H1 (cell line): ENCODE measurements around the gene INPP4A.

Experiments used
- RAD21 ChIP-seq, 2 experiments: IDR thresholded peaks in 1 of 2; conservative IDR thresholded peaks in 1 of 2; 2 replicates each; pipeline ENCODE4 v1.6.1; 2011; ENCODE audit warnings: low read depth in 2 of 2, low read length in 2 of 2, improper control_type of control experiment in 1 of 2, inconsistent platforms in 1 of 2, mild to moderate bottlenecking in 1 of 2, moderate library complexity in 1 of 2
- YY1 ChIP-seq: IDR thresholded peaks from 2 replicates; pipeline ENCODE4 v1.6.1; 2011; ENCODE audit warnings: low read depth, mild to moderate bottlenecking, low read length
- TF ChIP-seq, protein P1 (sequence below): IDR thresholded peaks from 2 replicates; pipeline ENCODE4 v1.6.1; 2012; ENCODE audit warnings: inconsistent platforms
- TF ChIP-seq, protein P2 (sequence below), 3 experiments: IDR thresholded peaks; 1 replicate in 2 of 3; 2 replicates in 1 of 3; pipeline versions ENCODE4 v1.5.1 to v1.6.1; 2011; ENCODE audit warnings: low read length in 3 of 3, mild to moderate bottlenecking in 3 of 3, inconsistent platforms in 2 of 3, low read depth in 1 of 3, moderate library complexity in 1 of 3; ENCODE audit not compliant: insufficient read depth in 1 of 3; ENCODE audit errors: control extremely low read depth in 1 of 3

DNA sequence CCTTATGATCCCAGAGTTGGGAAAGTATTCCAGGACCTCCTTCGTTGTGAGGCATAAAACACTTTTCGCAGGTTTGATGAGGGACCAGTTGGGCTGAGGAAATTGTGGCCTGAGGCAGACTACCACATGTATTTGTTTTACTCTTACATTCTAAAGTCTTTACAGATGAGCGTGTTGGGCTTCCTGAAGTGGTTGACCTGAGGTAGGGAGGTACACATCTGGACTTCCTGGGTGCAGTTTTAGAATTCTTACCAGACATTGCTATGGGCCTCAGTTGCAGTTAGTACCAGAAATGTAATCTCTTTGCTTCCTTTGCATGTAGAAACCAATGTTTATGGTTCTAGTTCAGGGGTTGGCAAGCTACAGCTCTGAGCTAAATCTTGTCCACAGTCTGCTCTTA, 114.9 kb downstream of the INPP4A start:
- TF ChIP-seq RAD21 (IDR thresholded peaks at IDR 0.05 in 1 of 2, conservative IDR thresholded peaks at IDR 0.05 in 1 of 2; ENCODE audit: low read depth in 2 of 2, low read length in 2 of 2) (no peak), YY1 (no peak)
- TF ChIP-seq, protein P1, sequence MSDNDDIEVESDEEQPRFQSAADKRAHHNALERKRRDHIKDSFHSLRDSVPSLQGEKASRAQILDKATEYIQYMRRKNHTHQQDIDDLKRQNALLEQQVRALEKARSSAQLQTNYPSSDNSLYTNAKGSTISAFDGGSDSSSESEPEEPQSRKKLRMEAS: no peak
- TF ChIP-seq, protein P2, sequence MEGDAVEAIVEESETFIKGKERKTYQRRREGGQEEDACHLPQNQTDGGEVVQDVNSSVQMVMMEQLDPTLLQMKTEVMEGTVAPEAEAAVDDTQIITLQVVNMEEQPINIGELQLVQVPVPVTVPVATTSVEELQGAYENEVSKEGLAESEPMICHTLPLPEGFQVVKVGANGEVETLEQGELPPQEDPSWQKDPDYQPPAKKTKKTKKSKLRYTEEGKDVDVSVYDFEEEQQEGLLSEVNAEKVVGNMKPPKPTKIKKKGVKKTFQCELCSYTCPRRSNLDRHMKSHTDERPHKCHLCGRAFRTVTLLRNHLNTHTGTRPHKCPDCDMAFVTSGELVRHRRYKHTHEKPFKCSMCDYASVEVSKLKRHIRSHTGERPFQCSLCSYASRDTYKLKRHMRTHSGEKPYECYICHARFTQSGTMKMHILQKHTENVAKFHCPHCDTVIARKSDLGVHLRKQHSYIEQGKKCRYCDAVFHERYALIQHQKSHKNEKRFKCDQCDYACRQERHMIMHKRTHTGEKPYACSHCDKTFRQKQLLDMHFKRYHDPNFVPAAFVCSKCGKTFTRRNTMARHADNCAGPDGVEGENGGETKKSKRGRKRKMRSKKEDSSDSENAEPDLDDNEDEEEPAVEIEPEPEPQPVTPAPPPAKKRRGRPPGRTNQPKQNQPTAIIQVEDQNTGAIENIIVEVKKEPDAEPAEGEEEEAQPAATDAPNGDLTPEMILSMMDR (IDR thresholded peaks at IDR 0.05; ENCODE audit: control extremely low read depth in 1 of 3, insufficient read depth in 1 of 3, low read depth in 1 of 3, low read length in 3 of 3): no peak
